ENCODE results near the gene ASCL5. TPM values are rescaled to one million over a fixed set of nuclear protein-coding genes. Genes with fewer than 3 reads are reported as not detected.

The ASCL5 gene
- total RNA-seq: not detected

GRCh38 chr1:201126832-201127754 is at the start of gene ASCL5:
Gene ASCL5 (minus strand): TSS chr1:201127184. CDS start chr1:201115372, 11,812 bp downstream.

DNA sequence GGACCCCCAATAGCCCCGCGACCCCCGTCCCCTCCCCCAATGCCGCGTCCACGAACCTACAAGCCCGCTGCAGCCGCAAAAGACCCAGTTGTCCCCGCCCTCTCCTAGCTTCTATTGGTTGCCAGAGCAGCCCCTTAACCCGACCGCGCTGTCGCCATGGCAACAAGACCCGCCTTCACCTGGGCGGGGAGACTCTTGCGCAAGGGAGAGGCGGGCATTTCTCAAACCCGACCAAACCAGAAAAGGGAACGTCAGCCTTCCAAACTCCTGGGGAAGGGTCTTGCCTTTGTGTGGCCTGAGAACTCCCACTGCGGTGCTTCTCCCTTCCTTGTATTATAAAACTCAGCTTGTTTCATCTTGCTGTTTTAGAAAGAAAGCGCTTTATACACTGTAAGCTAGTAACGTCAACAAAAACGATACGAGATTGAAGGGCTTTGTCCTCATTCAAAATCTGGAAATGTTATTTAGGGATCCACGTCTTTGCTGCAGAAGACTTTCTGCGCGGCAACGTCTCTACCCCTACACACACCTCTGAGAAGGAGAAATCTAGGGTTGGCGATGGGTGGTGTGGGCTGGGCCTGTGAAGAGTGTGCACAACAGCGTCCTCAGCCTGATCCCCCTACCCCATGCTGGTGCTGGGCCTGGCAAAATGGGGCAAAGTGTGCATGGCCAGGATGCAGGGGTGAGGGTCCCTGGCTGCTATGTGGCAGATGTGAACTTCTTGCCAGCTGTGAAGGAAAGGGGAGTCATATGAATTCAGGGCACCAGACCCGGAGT is 27.6 kb upstream of the ASCL5 start, which contains the start of gene TMEM9:
TMEM9 (minus strand) TSS at position 86 of the 777 bp plus-strand sequence. CDS start 551 bp downstream, outside the sequence.

GRCh38 chr1:201112173-201112731 is 14.7 kb downstream of the ASCL5 start, which contains the start of gene CACNA1S:
Gene CACNA1S (minus strand): TSS chr1:201112426. CDS start chr1:201112339, 87 bp downstream.

Other genes starting within 250 kb of the ASCL5 start
- 2.5 TPM for gene INAVA, start 232.3 kb downstream of the ASCL5 start, total RNA-seq
- 271 TPM for gene KIF21B, start 103.5 kb downstream of the ASCL5 start, total RNA-seq
- not detected for gene CACNA1S, start 14.8 kb downstream of the ASCL5 start, total RNA-seq
- 52.9 TPM for gene TMEM9, start 27.3 kb upstream of the ASCL5 start, total RNA-seq
- gene IGFN1, start 63.6 kb upstream of the ASCL5 start, total RNA-seq: not detected
- gene PKP1, start 156.3 kb upstream of the ASCL5 start, total RNA-seq: not detected